NT2/D1 (cell line): Measurements from ENCODE around the gene LRRC10.
"Not testable (repeated sequence)": the region's sequence is repeated elsewhere in the genome, so short reads cannot be mapped to it uniquely, and the experiment has no call there.

Source experiments
- DNase-seq: peaks from one replicate; pipeline ENCODE4 v3.0.0-alpha.2; 2011; ENCODE audit warnings: low read depth, low spot score
- H3K27me3 ChIP-seq: 2 replicates; pipeline ENCODE4 v1.6.0; 2011; ENCODE audit warnings: mild to moderate bottlenecking; ENCODE audit not compliant: insufficient read length, insufficient read depth
- H3K36me3 ChIP-seq: 2 replicates; pipeline ENCODE4 v1.6.1; 2011; ENCODE audit warnings: mild to moderate bottlenecking, low read length, mixed read lengths; ENCODE audit not compliant: insufficient read depth, insufficient read length
- H3K4me1 ChIP-seq: 2 replicates; pipeline ENCODE4 v1.5.1; 2011; ENCODE audit not compliant: insufficient read depth, insufficient read length
- H3K4me3 ChIP-seq: 2 replicates; pipeline ENCODE4 v1.5.1; 2011; ENCODE audit warnings: low read depth; ENCODE audit not compliant: insufficient read length
- H3K9ac ChIP-seq: 2 replicates; pipeline ENCODE4 v1.6.0; 2011; ENCODE audit warnings: low read depth; ENCODE audit not compliant: insufficient read length
- H3K9me3 ChIP-seq: 2 replicates; pipeline ENCODE4 v1.5.1; 2011; ENCODE audit warnings: mild to moderate bottlenecking, low read length; ENCODE audit not compliant: insufficient read depth
- SUZ12 ChIP-seq: IDR thresholded peaks from 2 replicates; pipeline ENCODE4 v1.6.1; 2011; ENCODE audit not compliant: insufficient read length, insufficient read depth; ENCODE audit errors: extremely low read depth
- YY1 ChIP-seq: IDR thresholded peaks from 2 replicates; pipeline ENCODE4 v1.6.1; 2011; ENCODE audit not compliant: insufficient read length, insufficient read depth
- ZNF274 ChIP-seq: IDR thresholded peaks from 2 replicates; pipeline ENCODE4 v1.6.1; 2011; ENCODE audit warnings: mild to moderate bottlenecking, low read depth, low read length

The LRRC10 gene

DNA sequence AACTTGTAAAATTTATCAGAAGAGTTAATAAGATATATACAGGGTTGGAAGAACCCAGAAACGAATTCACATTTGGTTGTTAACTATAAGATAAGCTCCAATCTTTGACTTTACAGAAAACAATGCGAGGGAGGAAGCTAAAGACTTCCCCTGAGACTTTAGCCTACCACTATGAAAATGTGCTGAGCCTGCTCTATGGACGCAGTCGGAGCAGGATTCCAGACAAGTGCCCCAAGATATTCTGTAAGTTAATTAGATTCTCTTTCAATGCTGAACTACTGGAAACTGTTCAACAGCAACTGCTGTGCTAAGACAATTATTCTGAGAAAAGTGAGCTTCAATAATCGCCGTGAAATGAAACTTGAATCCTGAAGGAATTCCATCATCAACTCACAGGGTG lies 8.3 kb upstream of the LRRC10 start:
- Histone ChIP-seq H3K9me3 (no peaks in the 10 kb centered on the region), H3K4me3 (no peak overlapping the region), H3K36me3 (no peaks in the 10 kb centered on the region), H3K9ac (no peak overlapping the region), H3K27me3 (no peaks in the 10 kb centered on the region), H3K4me1 (no peaks in the 10 kb centered on the region)
- TF ChIP-seq ZNF274 (no peak), SUZ12 (no peak), YY1 (no peak)
- no peak for DNase-seq

DNA sequence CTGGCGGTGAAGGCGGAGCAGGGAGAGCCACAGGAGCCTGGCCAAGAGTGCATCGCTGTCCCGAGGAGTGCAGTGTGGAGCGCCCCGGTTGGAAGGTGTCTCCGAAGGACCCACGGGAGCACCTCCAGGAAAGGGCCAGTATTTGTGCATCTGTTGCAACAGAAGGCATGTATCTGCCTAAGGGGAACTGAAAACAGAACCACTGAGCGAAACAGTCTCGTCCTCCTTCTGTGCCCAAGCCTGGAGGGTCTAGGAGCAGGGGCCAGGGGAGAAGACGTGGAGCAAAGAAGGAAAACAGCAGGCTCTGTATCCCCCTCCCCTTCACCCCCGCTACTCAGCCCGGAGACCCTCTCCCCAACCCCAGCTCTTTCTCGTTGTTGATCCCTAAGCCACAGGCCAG lies 5.3 kb upstream of the LRRC10 start:
- Histone ChIP-seq H3K9ac (no peak overlapping the region), H3K9me3 (no peaks in the 10 kb centered on the region), H3K27me3 (no peaks in the 10 kb centered on the region), H3K4me1 (no peaks in the 10 kb centered on the region), H3K4me3 (no peak overlapping the region), H3K36me3 (no peaks in the 10 kb centered on the region)
- DNase-seq = no peak
- TF ChIP-seq ZNF274 = no peak
- no peak for TF ChIP-seq YY1
- TF ChIP-seq SUZ12 = no peak

DNA sequence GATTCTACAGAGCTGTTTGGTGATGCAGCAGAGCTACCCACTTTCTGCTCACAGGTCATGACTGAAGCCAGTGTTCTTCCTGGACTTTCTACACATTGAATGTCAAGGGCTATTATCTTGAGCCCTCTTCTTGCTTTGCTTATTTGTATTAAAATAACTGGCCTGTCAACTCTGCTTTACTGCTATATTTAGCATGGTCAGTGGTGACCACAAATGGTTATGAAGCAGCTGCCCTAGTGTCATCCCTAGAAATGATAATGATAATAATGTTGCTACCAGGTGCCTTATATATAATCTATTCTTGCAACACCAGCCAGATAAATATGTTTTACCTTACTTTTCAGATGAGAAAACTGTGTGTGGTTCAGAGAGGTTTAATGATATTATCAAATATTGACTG lies 2.6 kb upstream of the LRRC10 start:
- Histone ChIP-seq H3K36me3 (no peaks in the 10 kb centered on the region), H3K27me3 (no peaks in the 10 kb centered on the region), H3K4me1 (no peaks in the 10 kb centered on the region), H3K9ac (no peak overlapping the region), H3K9me3 (no peaks in the 10 kb centered on the region), H3K4me3 (no peak overlapping the region)
- DNase-seq = no peak
- TF ChIP-seq ZNF274 (no peak), YY1 (no peak), SUZ12 (no peak)

DNA sequence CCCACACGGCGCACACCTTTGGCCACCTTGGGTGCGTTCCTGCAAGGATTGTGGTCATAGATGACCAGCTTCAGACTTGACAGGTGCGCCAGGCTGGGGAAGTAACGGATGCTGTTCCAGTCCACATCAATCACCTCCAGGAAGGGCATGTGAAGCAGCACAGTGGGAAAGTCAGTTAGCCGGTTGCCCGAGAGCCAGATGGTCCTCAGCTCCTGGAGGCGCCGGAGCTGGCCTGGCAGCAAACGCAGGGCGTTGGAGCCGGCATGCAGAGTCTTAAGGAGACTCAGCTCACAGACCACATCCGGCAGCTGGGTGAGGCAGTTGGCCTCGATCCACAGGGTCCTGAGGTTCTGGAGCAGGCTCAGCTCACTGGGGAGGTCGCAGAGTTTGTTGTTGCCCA lies 581 bp downstream of the LRRC10 start:
- Histone ChIP-seq H3K4me1 (no peaks in the 10 kb centered on the region), H3K9ac (no peak overlapping the region), H3K4me3 (no peak overlapping the region), H3K9me3 (no peaks in the 10 kb centered on the region), H3K27me3 (no peaks in the 10 kb centered on the region), H3K36me3 (no peaks in the 10 kb centered on the region)
- no peak for TF ChIP-seq ZNF274
- no peak for TF ChIP-seq YY1
- no peak for TF ChIP-seq SUZ12
- no peak for DNase-seq

DNA sequence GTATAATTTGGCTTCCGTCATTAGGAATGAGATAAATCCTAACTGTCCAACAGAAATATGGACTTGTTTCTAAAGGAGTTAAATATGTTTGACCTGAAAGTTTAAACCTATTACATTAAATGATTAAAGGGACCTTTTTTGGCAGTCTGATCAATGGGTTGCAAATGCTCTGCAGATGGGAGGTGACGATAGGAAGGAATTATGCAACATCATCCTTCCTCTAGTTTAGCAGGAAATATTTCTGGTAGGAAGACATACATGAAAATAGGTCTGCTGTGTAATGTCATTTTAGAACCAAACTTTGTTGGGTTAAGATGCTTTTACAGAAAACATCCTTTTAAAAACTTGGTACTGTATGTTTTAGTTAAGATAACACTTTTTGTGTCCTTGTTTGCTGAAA lies 2.6 kb downstream of the LRRC10 start:
- Histone ChIP-seq H3K27me3 (no peaks in the 10 kb centered on the region), H3K9ac (no peak overlapping the region), H3K4me3 (no peak overlapping the region), H3K36me3 (peaks cover 4% of the 10 kb centered on the region), H3K9me3 (no peaks in the 10 kb centered on the region), H3K4me1 (no peaks in the 10 kb centered on the region)
- no peak for TF ChIP-seq SUZ12
- no peak for DNase-seq

DNA sequence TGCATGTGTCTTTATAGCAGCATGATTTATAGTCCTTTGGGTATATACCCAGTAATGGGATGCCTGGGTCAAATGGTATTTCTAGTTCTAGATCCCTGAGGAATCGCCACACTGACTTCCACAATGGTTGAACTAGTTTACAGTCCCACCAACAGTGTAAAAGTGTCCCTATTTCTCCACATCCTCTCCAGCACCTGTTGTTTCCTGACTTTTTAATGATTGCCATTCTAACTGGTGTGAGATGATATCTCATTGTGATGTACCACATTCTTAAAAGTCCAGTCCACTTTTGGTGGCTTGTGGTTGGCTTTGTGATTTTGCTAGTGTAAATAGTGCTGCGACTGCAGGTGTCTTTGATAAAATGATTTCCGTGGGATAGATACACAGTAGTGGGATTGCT lies 6.4 kb downstream of the LRRC10 start:
- H3K9me3 ChIP-seq, H3K4me3 ChIP-seq, H3K9ac ChIP-seq, DNase-seq, H3K27me3 ChIP-seq, H3K4me1 ChIP-seq: not testable (repeated sequence)
- peaks cover 41% of the 10 kb centered on the region for H3K36me3 ChIP-seq

DNA sequence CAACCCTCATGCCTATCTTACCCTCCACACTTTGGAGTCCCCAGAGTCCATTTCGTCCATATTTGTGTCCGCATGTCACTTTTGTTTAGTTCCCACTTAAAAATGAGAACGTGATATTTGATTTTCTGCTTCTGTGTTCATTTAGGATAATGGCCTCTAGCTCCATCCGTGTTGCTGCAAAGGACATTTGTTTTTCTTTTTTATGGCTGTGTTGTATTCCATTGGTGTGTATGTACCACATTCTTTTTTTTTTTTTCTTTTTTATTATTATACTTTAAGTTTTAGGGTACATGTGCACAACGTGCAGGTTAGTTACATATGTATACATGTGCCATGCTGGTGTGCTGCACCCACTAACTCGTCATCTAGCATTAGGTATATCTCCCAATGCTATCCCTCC lies 7.2 kb downstream of the LRRC10 start:
- peaks cover 47% of the 10 kb centered on the region for H3K36me3 ChIP-seq
- not testable (repeated sequence) for H3K4me3 ChIP-seq, H3K9ac ChIP-seq, H3K4me1 ChIP-seq, H3K9me3 ChIP-seq, DNase-seq, H3K27me3 ChIP-seq

DNA sequence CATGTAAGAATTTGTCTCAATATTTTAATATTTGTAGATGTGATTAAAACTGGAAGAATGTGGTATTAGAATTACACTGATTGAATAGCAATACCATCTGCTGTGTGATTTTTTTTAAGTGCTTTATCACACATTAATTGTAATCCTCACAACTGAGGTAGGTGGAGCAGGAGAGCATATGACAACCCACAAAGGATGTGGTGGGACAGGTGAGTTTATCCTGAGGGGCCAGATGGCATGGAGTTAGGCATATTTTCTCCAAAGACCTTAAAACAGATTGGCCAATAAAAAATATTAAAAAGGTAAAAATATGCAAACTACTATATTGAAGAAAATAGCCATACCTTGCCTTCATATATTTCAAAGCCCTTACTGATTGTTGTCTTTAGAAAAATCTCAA lies 7.8 kb downstream of the LRRC10 start:
- TF ChIP-seq SUZ12 (no peak), YY1 (no peak), ZNF274 (no peak)
- Histone ChIP-seq H3K27me3 (no peaks in the 10 kb centered on the region), H3K4me3 (no peak overlapping the region), H3K4me1 (no peaks in the 10 kb centered on the region), H3K9ac (no peak overlapping the region), H3K36me3 (peaks cover 53% of the 10 kb centered on the region), H3K9me3 (no peaks in the 10 kb centered on the region)
- no peak for DNase-seq
